SU-DHL-6 (cell line): ENCODE measurements around the gene SPATA16.

Experiments used
- H2AFZ ChIP-seq: fragments of 200-600 bp; sonication (generic); 2 replicates; pipeline ENCODE4 v1.6.1; 2014; ENCODE audit warnings: low read depth, mild to moderate bottlenecking, moderate library complexity, mixed read lengths, antibody characterized with exemption, low read length; ENCODE audit not compliant: severe bottlenecking
- H3F3A ChIP-seq: fragments of 200-600 bp; shearing (Covaris generic); 2 replicates; pipeline ENCODE4 v1.6.0; 2016; ENCODE audit warnings: antibody characterized with exemption, mild to moderate bottlenecking; ENCODE audit not compliant: insufficient read depth
- H3K27ac ChIP-seq: fragments of 200-600 bp; sonication (generic); 2 replicates; pipeline ENCODE4 v1.5.1; 2016; ENCODE audit warnings: low read depth, mild to moderate bottlenecking, low read length, moderate library complexity, mixed read lengths
- H3K27me3 ChIP-seq: fragments of 200-600 bp; sonication (generic), shearing (Covaris generic); 2 replicates; pipeline ENCODE4 v1.6.0; 2014; ENCODE audit warnings: mild to moderate bottlenecking, low read length
- H3K36me3 ChIP-seq: fragments of 200-600 bp; sonication (generic); 2 replicates; pipeline ENCODE4 v1.6.1; 2014; ENCODE audit warnings: mild to moderate bottlenecking, low read length, mixed read lengths
- H3K4me2 ChIP-seq: fragments of 300-600, 200-600 bp; shearing (Covaris generic), sonication (generic); 2 replicates; pipeline ENCODE4 v1.6.0; 2014; ENCODE audit warnings: low read length, low read depth, mild to moderate bottlenecking; ENCODE audit not compliant: poor library complexity, severe bottlenecking
- H3K4me3 ChIP-seq: fragments of 200-600 bp; sonication (generic); 2 replicates; pipeline ENCODE4 v1.5.1; 2014; ENCODE audit warnings: antibody characterized with exemption, low read length, mild to moderate bottlenecking, mixed read lengths; ENCODE audit not compliant: insufficient read depth, poor library complexity, severe bottlenecking
- H3K79me2 ChIP-seq: fragments of 200-600 bp; sonication (generic); 2 replicates; pipeline ENCODE4 v1.6.1; 2014; ENCODE audit warnings: mild to moderate bottlenecking, low read length, moderate library complexity; ENCODE audit not compliant: insufficient read depth
- H3K9ac ChIP-seq: fragments of 200-600 bp; sonication (generic); 2 replicates; pipeline ENCODE4 v1.7.0; 2014; ENCODE audit warnings: mild to moderate bottlenecking, low read length
- H3K9me2 ChIP-seq: fragments of 200-600 bp; sonication (generic); replicated peaks from 2 replicates; pipeline ENCODE4 v1.6.1; 2014; ENCODE audit warnings: low read length; ENCODE audit not compliant: insufficient read depth
- H3K9me3 ChIP-seq: fragments of 200-600 bp; sonication (generic); 2 replicates; pipeline ENCODE4 v1.6.1; 2014; ENCODE audit warnings: low read length, mixed read lengths; ENCODE audit not compliant: insufficient read depth
- H4K20me1 ChIP-seq: fragments of 200-600 bp; sonication (generic); 2 replicates; pipeline ENCODE4 v1.6.1; 2014; ENCODE audit warnings: low read depth, mild to moderate bottlenecking, antibody characterized with exemption, low read length, moderate library complexity, mixed read lengths
- CTCF ChIP-seq: fragments of 200-600 bp; sonication (generic); IDR thresholded peaks from one replicate; pipeline ENCODE4 v1.5.1; 2017; ENCODE audit warnings: antibody characterized with exemption, mild to moderate bottlenecking, low read length, moderate library complexity; ENCODE audit not compliant: insufficient read depth, poor library complexity, severe bottlenecking
- EZH2phosphoT487 ChIP-seq: fragments of 200-600 bp; sonication (generic), shearing (Covaris generic); conservative IDR thresholded peaks from 2 replicates; pipeline ENCODE4 v1.6.1; 2018; ENCODE audit warnings: mild to moderate bottlenecking, antibody characterized with exemption, low read length, moderate library complexity, mixed read lengths

The SPATA16 gene

GRCh38 chr3:173065543-173065981, 75.5 kb downstream of the SPATA16 start:
- H2AFZ ChIP-seq = no peak overlapping the region
- no peak overlapping the region for H3K4me2 ChIP-seq

GRCh38 chr3:173064631-173065030, 76.4 kb downstream of the SPATA16 start:
- H3K9ac ChIP-seq = no peak overlapping the region
- no peaks in the 10 kb centered on the region for H4K20me1 ChIP-seq
- no peaks in the 10 kb centered on the region for H3K36me3 ChIP-seq
- H3K9me3 ChIP-seq = no peaks in the 10 kb centered on the region
- no peak overlapping the region for H2AFZ ChIP-seq
- H3K27me3 ChIP-seq = no peaks in the 10 kb centered on the region
- TF ChIP-seq EZH2phosphoT487 (no peak), CTCF (no peak)
- H3K9me2 ChIP-seq = no peaks in the 10 kb centered on the region
- H3K4me2 ChIP-seq = no peak overlapping the region
- H3F3A ChIP-seq = no peaks in the 10 kb centered on the region
- H3K27ac ChIP-seq = no peak overlapping the region
- no peaks in the 10 kb centered on the region for H3K79me2 ChIP-seq
- H3K4me3 ChIP-seq = no peak overlapping the region

More at GRCh38 chr3:173065543-173065981, 75.5 kb downstream of the SPATA16 start:
- Histone ChIP-seq H3K4me3 (no peak overlapping the region), H4K20me1 (no peaks in the 10 kb centered on the region), H3K9ac (no peak overlapping the region), H3K79me2 (no peaks in the 10 kb centered on the region), H3K9me3 (no peaks in the 10 kb centered on the region), H3K27me3 (no peaks in the 10 kb centered on the region), H3F3A (no peaks in the 10 kb centered on the region), H3K36me3 (no peaks in the 10 kb centered on the region), H3K27ac (no peak overlapping the region), H3K9me2 (no peaks in the 10 kb centered on the region)
- TF ChIP-seq CTCF (no peak), EZH2phosphoT487 (no peak)

GRCh38 chr3:173058229-173058628, 82.8 kb downstream of the SPATA16 start:
- H4K20me1 ChIP-seq = no peaks in the 10 kb centered on the region
- no peaks in the 10 kb centered on the region for H3K36me3 ChIP-seq
- no peaks in the 10 kb centered on the region for H3K79me2 ChIP-seq
- no peaks in the 10 kb centered on the region for H3K9me2 ChIP-seq
- no peak overlapping the region for H3K4me2 ChIP-seq
- no peaks in the 10 kb centered on the region for H3K27me3 ChIP-seq
- no peak overlapping the region for H2AFZ ChIP-seq
- H3K4me3 ChIP-seq = no peak overlapping the region
- no peak overlapping the region for H3K27ac ChIP-seq
- H3K9ac ChIP-seq = no peak overlapping the region
- no peaks in the 10 kb centered on the region for H3K9me3 ChIP-seq
- no peaks in the 10 kb centered on the region for H3F3A ChIP-seq
- TF ChIP-seq CTCF (no peak), EZH2phosphoT487 (no peak)
